ENCODE data around the gene STX18.
"Not testable (repeated sequence)": the region's sequence is repeated elsewhere in the genome, so short reads cannot be mapped to it uniquely, and the experiment has no call there.

DNA sequence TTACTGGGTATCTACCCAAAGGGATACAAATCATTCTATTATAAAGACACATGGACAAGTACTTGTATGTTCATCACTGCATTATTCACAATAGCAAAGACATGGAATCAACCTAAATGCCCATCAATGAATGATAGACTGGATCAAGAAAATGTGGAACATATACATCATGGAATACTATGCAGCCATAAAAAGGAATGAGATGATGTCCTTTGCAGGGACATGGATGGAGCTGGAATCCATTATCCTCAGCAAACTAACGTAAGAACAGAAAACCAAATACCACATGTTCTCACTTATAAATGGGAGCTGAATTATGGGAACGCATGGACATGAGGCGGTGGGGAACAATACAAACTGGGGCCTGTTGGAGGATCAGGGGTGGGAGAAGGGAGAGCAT lies 76.6 kb downstream of the STX18 start:
- not testable (repeated sequence) for TF ChIP-seq CTCF (IDR thresholded peaks at IDR 0.05); POLR2A (IDR thresholded peaks at IDR 0.05); EP300 (IDR thresholded peaks at IDR 0.05; ENCODE audit: low read depth); POLR2AphosphoS5 (IDR thresholded peaks at IDR 0.05)
